DND-41 (cell line): ENCODE data around the gene TJP3.
"Not testable (repeated sequence)": the region's sequence is repeated elsewhere in the genome, so short reads cannot be mapped to it uniquely, and the experiment has no call there.

ENCODE experiments used
- ATAC-seq: fragments of 200-7000 bp; cut with Tn5 transposase; 3 replicates; pipeline ENCODE4 v1.9.1; 2021; ENCODE audit warnings: low read depth; ENCODE audit not compliant: insufficient read depth
- DNase-seq: peaks from one replicate; pipeline ENCODE4 v3.0.0-alpha.2; 2020
- H2AFZ ChIP-seq: 2 replicates; pipeline ENCODE4 v1.6.0; 2012; ENCODE audit warnings: low read depth, low read length
- H3K27ac ChIP-seq: 2 replicates; pipeline ENCODE4 v1.5.1; 2012; ENCODE audit warnings: low read length, inconsistent platforms
- H3K27me3 ChIP-seq: fragments of 200-600 bp; sonication (generic); 2 replicates; pipeline ENCODE4 v1.6.0; 2012; ENCODE audit warnings: low read length, mild to moderate bottlenecking, inconsistent platforms; ENCODE audit not compliant: insufficient read depth, poor library complexity
- H3K36me3 ChIP-seq: 2 replicates; pipeline ENCODE4 v1.5.1; 2012; ENCODE audit warnings: low read length, inconsistent platforms; ENCODE audit not compliant: insufficient read depth
- H3K4me1 ChIP-seq: 2 replicates; pipeline ENCODE4 v1.5.1; 2012; ENCODE audit warnings: mild to moderate bottlenecking, low read length; ENCODE audit not compliant: insufficient read depth
- H3K4me2 ChIP-seq: 2 replicates; pipeline ENCODE4 v1.6.0; 2012; ENCODE audit warnings: mild to moderate bottlenecking, moderate library complexity, low read length, inconsistent platforms; ENCODE audit not compliant: insufficient read depth
- H3K4me3 ChIP-seq, 2 experiments: fragments of 200-600 bp in 1 of 2; shearing (Covaris generic) in 1 of 2; 2 replicates each; pipeline ENCODE4 v1.5.1; 2012 to 2016; ENCODE audit warnings: inconsistent platforms in 2 of 2, low read length in 2 of 2, mild to moderate bottlenecking in 2 of 2, low read depth in 1 of 2, moderate library complexity in 1 of 2
- H3K79me2 ChIP-seq: 2 replicates; pipeline ENCODE4 v1.6.0; 2012; ENCODE audit warnings: low read length, inconsistent platforms; ENCODE audit not compliant: insufficient read depth
- H3K9ac ChIP-seq: 2 replicates; pipeline ENCODE4 v1.6.0; 2012; ENCODE audit warnings: low read depth, mild to moderate bottlenecking, inconsistent platforms, low read length, moderate library complexity
- H3K9me3 ChIP-seq: 2 replicates; pipeline ENCODE4 v1.5.1; 2012; ENCODE audit warnings: low read length, moderate library complexity, mild to moderate bottlenecking, inconsistent platforms; ENCODE audit not compliant: insufficient read depth, severe bottlenecking
- H4K20me1 ChIP-seq: 2 replicates; pipeline ENCODE4 v1.6.0; 2012; ENCODE audit warnings: low read length; ENCODE audit not compliant: insufficient read depth
- CTCF ChIP-seq: IDR thresholded peaks from 2 replicates; pipeline ENCODE4 v1.5.1; 2012; ENCODE audit warnings: borderline replicate concordance, low read length, moderate library complexity, mild to moderate bottlenecking; ENCODE audit not compliant: poor library complexity, severe bottlenecking; ENCODE audit errors: extremely low read depth
- EZH2 ChIP-seq: IDR thresholded peaks from 3 replicates; pipeline ENCODE4 v1.6.1; 2012; ENCODE audit warnings: borderline replicate concordance, low read depth, mild to moderate bottlenecking, moderate library complexity, low read length, inconsistent platforms; ENCODE audit not compliant: severe bottlenecking

TJP3 gene

GRCh38 chr19:3752492-3752891 lies 44.3 kb downstream of the TJP3 start:
- Histone ChIP-seq H3K27me3 (no peaks in the 10 kb centered on the region), H3K4me3 (no peak overlapping the region), H3K79me2 (no peaks in the 10 kb centered on the region), H3K4me1 (no peaks in the 10 kb centered on the region), H3K36me3 (peaks cover 36% of the 10 kb centered on the region), H3K27ac (no peak overlapping the region), H4K20me1 (no peaks in the 10 kb centered on the region), H3K4me2 (no peak overlapping the region), H3K9ac (no peak overlapping the region), H2AFZ (no peak overlapping the region), H3K9me3 (no peaks in the 10 kb centered on the region)
- ATAC-seq: no peak
- DNase-seq: no peak
- TF ChIP-seq CTCF (no peak), EZH2 (no peak)

- H3K4me2 ChIP-seq: no peak overlapping the region
- 0 out of 2 replicates have a peak, but pooled peaks cover 2% of the 10 kb centered on the region for H3K79me2 ChIP-seq
- no peaks in the 10 kb centered on the region for H4K20me1 ChIP-seq
- H3K36me3 ChIP-seq: peaks cover 44% of the 10 kb centered on the region
- H3K27me3 ChIP-seq: no peaks in the 10 kb centered on the region
- H3K4me3 ChIP-seq: no peak overlapping the region
- TF ChIP-seq CTCF (no peak), EZH2 (no peak)
- H3K9ac ChIP-seq: no peak overlapping the region
- no peak overlapping the region for H2AFZ ChIP-seq
- ATAC-seq: no peak
- no peak for DNase-seq
- H3K27ac ChIP-seq: no peak overlapping the region
- H3K9me3 ChIP-seq: no peaks in the 10 kb centered on the region
- H3K4me1 ChIP-seq: no peaks in the 10 kb centered on the region
Measured at GRCh38 chr19:3753631-3754410, 45.6 kb downstream of the TJP3 start.

GRCh38 chr19:3757705-3758104 lies 49.5 kb downstream of the TJP3 start:
- H3K27me3 ChIP-seq, H4K20me1 ChIP-seq, H3K9ac ChIP-seq, H3K27ac ChIP-seq, DNase-seq, H2AFZ ChIP-seq, H3K9me3 ChIP-seq, H3K4me2 ChIP-seq, ATAC-seq, H3K4me3 ChIP-seq: not testable (repeated sequence)
- peaks cover 28% of the 10 kb centered on the region for H3K79me2 ChIP-seq
- peaks cover 29% of the 10 kb centered on the region for H3K4me1 ChIP-seq
- H3K36me3 ChIP-seq: peaks cover 30% of the 10 kb centered on the region

- peaks cover 33% of the 10 kb centered on the region for H3K4me1 ChIP-seq
- H3K9me3 ChIP-seq, H2AFZ ChIP-seq, H3K4me2 ChIP-seq, DNase-seq, H4K20me1 ChIP-seq, H3K27me3 ChIP-seq, H3K9ac ChIP-seq, H3K27ac ChIP-seq, H3K4me3 ChIP-seq, ATAC-seq: not testable (repeated sequence)
- H3K79me2 ChIP-seq: peaks cover 31% of the 10 kb centered on the region
- peaks cover 30% of the 10 kb centered on the region for H3K36me3 ChIP-seq
Measured at GRCh38 chr19:3758297-3758696, 50.1 kb downstream of the TJP3 start.
